Liver (tissue), 9 donors: ENCODE results near the gene PPP4R3A. TPM values are rescaled to one million over a fixed set of nuclear protein-coding genes. Genes with fewer than 3 reads are reported as not detected.
"Not testable (repeated sequence)": the region's sequence is repeated elsewhere in the genome, so short reads cannot be mapped to it uniquely, and the experiment has no call there.

Experiments
- DNase-seq: peaks from one replicate; pipeline ENCODE4 v3.0.0-alpha.2; 2017; ENCODE audit warnings: low spot score
- H3K27ac ChIP-seq, 2 donors: one replicate each; pipeline ENCODE4 v1.7.0; 2013; ENCODE audit warnings: inconsistent platforms in 2 of 2, low read length in 2 of 2, control low read depth in 1 of 2, low read depth in 1 of 2, mild to moderate bottlenecking in 1 of 2
- H3K27me3 ChIP-seq, 4 donors: one replicate each; pipeline versions ENCODE4 v1.6.1 to v1.7.0; 2013; ENCODE audit warnings: low read length in 3 of 4, inconsistent platforms in 1 of 4, mild to moderate bottlenecking in 1 of 4, moderate library complexity in 1 of 4; ENCODE audit not compliant: control insufficient read depth in 4 of 4, insufficient read depth in 4 of 4
- H3K36me3 ChIP-seq, 4 donors: one replicate each; pipeline versions ENCODE4 v1.6.1 to v1.7.0; 2013; ENCODE audit warnings: low read length in 3 of 4, mild to moderate bottlenecking in 3 of 4, low read depth in 1 of 4, moderate library complexity in 1 of 4; ENCODE audit not compliant: control insufficient read depth in 4 of 4, insufficient read depth in 3 of 4
- H3K4me1 ChIP-seq, 4 donors: one replicate each; pipeline versions ENCODE4 v1.6.1 to v1.7.0; 2013; ENCODE audit warnings: low read length in 3 of 4, mild to moderate bottlenecking in 3 of 4, moderate library complexity in 1 of 4; ENCODE audit not compliant: control insufficient read depth in 4 of 4, insufficient read depth in 4 of 4
- H3K4me3 ChIP-seq, 3 donors: one replicate each; pipeline versions ENCODE4 v1.6.1 to v1.7.0; 2013; ENCODE audit warnings: low read length in 3 of 3, control low read depth in 1 of 3, low read depth in 1 of 3, mild to moderate bottlenecking in 1 of 3
- H3K9ac ChIP-seq, 2 donors: one replicate each; pipeline ENCODE4 v1.7.0; 2013; ENCODE audit warnings: low read length in 2 of 2, mild to moderate bottlenecking in 2 of 2, moderate library complexity in 2 of 2, control low read depth in 1 of 2, low read depth in 1 of 2
- H3K9me3 ChIP-seq, 4 donors: one replicate each; pipeline versions ENCODE4 v1.6.1 to v1.7.0; 2013; ENCODE audit warnings: low read length in 3 of 4; ENCODE audit not compliant: control insufficient read depth in 4 of 4
- ATF3 ChIP-seq: IDR thresholded peaks from 2 replicates; pipeline ENCODE4 v1.6.1; 2016; ENCODE audit warnings: antibody characterized with exemption
- CTCF ChIP-seq: fragments of 150-350 bp; IDR thresholded peaks from 2 replicates; pipeline ENCODE4 v1.5.1; 2017; ENCODE audit warnings: improper control_type of control experiment, low read depth, low read length; ENCODE audit not compliant: missing input control
- EGR1 ChIP-seq, 2 donors: IDR thresholded peaks; 2 replicates each; pipeline ENCODE4 v1.6.1; 2016 to 2018; ENCODE audit warnings: antibody characterized with exemption in 2 of 2, low read depth in 2 of 2
- FOXA1 ChIP-seq: IDR thresholded peaks from 2 replicates; pipeline ENCODE4 v1.6.1; 2016; ENCODE audit warnings: antibody characterized with exemption
- FOXA2 ChIP-seq: IDR thresholded peaks from 2 replicates; pipeline ENCODE4 v1.6.1; 2016; ENCODE audit warnings: antibody characterized with exemption
- GABPA ChIP-seq, 2 donors: IDR thresholded peaks in 1 of 2; conservative IDR thresholded peaks in 1 of 2; 2 replicates each; pipeline ENCODE4 v1.6.1; 2016; ENCODE audit warnings: antibody characterized with exemption in 2 of 2, mild to moderate bottlenecking in 1 of 2, moderate library complexity in 1 of 2
- HNF4A ChIP-seq, 2 donors: conservative IDR thresholded peaks; 2 replicates each; pipeline ENCODE4 v1.6.1; 2016; ENCODE audit warnings: antibody characterized with exemption in 2 of 2, mild to moderate bottlenecking in 2 of 2
- HNF4G ChIP-seq: IDR thresholded peaks from 2 replicates; pipeline ENCODE4 v1.6.1; 2016; ENCODE audit warnings: antibody characterized with exemption
- JUND ChIP-seq, 2 donors: IDR thresholded peaks; 2 replicates each; pipeline ENCODE4 v1.6.1; 2016; ENCODE audit warnings: antibody characterized with exemption in 2 of 2
- MAX ChIP-seq: IDR thresholded peaks from 2 replicates; pipeline ENCODE4 v1.6.1; 2016; ENCODE audit warnings: antibody characterized with exemption
- NR2F2 ChIP-seq: IDR thresholded peaks from 2 replicates; pipeline ENCODE4 v1.6.1; 2016; ENCODE audit warnings: antibody characterized with exemption
- RAD21 ChIP-seq, 2 donors: IDR thresholded peaks; 2 replicates each; pipeline ENCODE4 v1.6.1; 2016; ENCODE audit warnings: antibody characterized with exemption in 2 of 2, mild to moderate bottlenecking in 2 of 2
- REST ChIP-seq: IDR thresholded peaks from 2 replicates; pipeline ENCODE4 v1.6.1; 2016; ENCODE audit warnings: antibody characterized with exemption, mild to moderate bottlenecking
- RXRA ChIP-seq, 2 donors: IDR thresholded peaks; 2 replicates each; pipeline ENCODE4 v1.6.1; 2017 to 2018; ENCODE audit warnings: antibody characterized with exemption in 2 of 2, mild to moderate bottlenecking in 1 of 2
- SP1 ChIP-seq: IDR thresholded peaks from 2 replicates; pipeline ENCODE4 v1.6.1; 2018; ENCODE audit warnings: antibody characterized with exemption, mild to moderate bottlenecking
- TAF1 ChIP-seq: conservative IDR thresholded peaks from 2 replicates; pipeline ENCODE4 v1.6.1; 2016; ENCODE audit warnings: antibody characterized with exemption, mild to moderate bottlenecking
- YY1 ChIP-seq: IDR thresholded peaks from 2 replicates; pipeline ENCODE4 v1.6.1; 2016; ENCODE audit warnings: antibody characterized with exemption, mild to moderate bottlenecking
- ZBTB33 ChIP-seq: IDR thresholded peaks from 2 replicates; pipeline ENCODE4 v1.6.1; 2016; ENCODE audit warnings: antibody characterized with exemption
- WGBS: extraction: QIAGEN DNeasy Blood & Tissue Kit; methylation state at CpG from one replicate; pipeline ENCODE4 v1.1.7; 2013; 5-methylcytosine and 5-hydroxymethylcytosine counted together
- polyA plus RNA-seq, 2 donors: library from polyadenylated mRNA; stranded (reverse) in 1 of 2; unstranded in 1 of 2; fragments of 200-250 nt in 1 of 2; fragments of >200 nt in 1 of 2; fragmentation: Nextera tagmentation in 1 of 2; extraction: Ambion mirVana in 1 of 2; gene quantifications; one replicate each; pipeline versions ENCODE4 v1.2.1 to v1.2.3, GENCODE V29; 2013 to 2015
- total RNA-seq, 2 donors: library from RNA; depleted of rRNA; stranded (reverse); fragments of >200 nt; gene quantifications; one replicate each; pipeline ENCODE4 v1.2.3, GENCODE V29; 2014
- donor health status: healthy.
- donor health status: healthy.
- donor health status: healthy.
- donor health status: healthy.
- donor health status: healthy.

The PPP4R3A gene
- total and polyA plus RNA-seq, 4 donors: 18.7 to 63.3 (median 42.5) TPM

GRCh38 chr14:91536327-91536726 is 26.2 kb upstream of the PPP4R3A start:
- peaks cover 0 to 1% (median 0%) of the 10 kb centered on the region in 4 donors for H3K9me3 ChIP-seq
- WGBS: 95% methylated on average over 3 of the region's 3 CpGs
- no peak for TF ChIP-seq GABPA (IDR thresholded peaks at IDR 0.05 in 1 of 2, conservative IDR thresholded peaks at IDR 0.05 in 1 of 2)
- no peak for TF ChIP-seq ATF3
- no peak for TF ChIP-seq YY1
- TF ChIP-seq RAD21 (IDR thresholded peaks at IDR 0.05): no peak
- TF ChIP-seq FOXA2: no peak
- no peak for TF ChIP-seq HNF4A (conservative IDR thresholded peaks at IDR 0.05)
- no peak for DNase-seq
- no peaks in the 10 kb centered on the region for H3K27me3 ChIP-seq
- no peak overlapping the region for H3K9ac ChIP-seq
- peaks cover 0 to 1% (median 0%) of the 10 kb centered on the region in 4 donors for H3K36me3 ChIP-seq
- H3K4me3 ChIP-seq: no peak overlapping the region
- no peak overlapping the region for H3K27ac ChIP-seq
- peaks cover 0 to 6% (median 0%) of the 10 kb centered on the region in 4 donors for H3K4me1 ChIP-seq

- H3K4me1 ChIP-seq, H3K9ac ChIP-seq, H3K9me3 ChIP-seq, H3K27me3 ChIP-seq, H3K27ac ChIP-seq, H3K36me3 ChIP-seq, H3K4me3 ChIP-seq, DNase-seq: not testable (repeated sequence)
- WGBS: 84% methylated on average over 5 of the region's 5 CpGs
Measured at GRCh38 chr14:91534059-91534458, 23.9 kb upstream of the PPP4R3A start.

GRCh38 chr14:91533623-91534022 is 23.5 kb upstream of the PPP4R3A start:
- Histone ChIP-seq H3K4me1 (peaks cover 0 to 6% (median 0%) of the 10 kb centered on the region in 4 donors), H3K9ac (no peak overlapping the region), H3K27me3 (no peaks in the 10 kb centered on the region), H3K36me3 (peaks cover 0 to 1% (median 0%) of the 10 kb centered on the region in 4 donors), H3K9me3 (no peaks in the 10 kb centered on the region), H3K27ac (no peak overlapping the region), H3K4me3 (no peak overlapping the region)
- 86% methylated on average over 3 of the region's 3 CpGs for WGBS
- TF ChIP-seq TAF1 (no peak), EGR1 (IDR thresholded peaks at IDR 0.05; ENCODE audit: low read depth in 2 of 2) (no peak), JUND (IDR thresholded peaks at IDR 0.05) (no peak), ZBTB33 (no peak), HNF4A (conservative IDR thresholded peaks at IDR 0.05) (no peak), RXRA (IDR thresholded peaks at IDR 0.05) (no peak), SP1 (no peak), FOXA2 (no peak), ATF3 (no peak), RAD21 (IDR thresholded peaks at IDR 0.05) (no peak), NR2F2 (no peak), MAX (no peak), CTCF (no peak), REST (no peak), FOXA1 (no peak), GABPA (IDR thresholded peaks at IDR 0.05 in 1 of 2, conservative IDR thresholded peaks at IDR 0.05 in 1 of 2) (no peak), HNF4G (no peak), YY1 (no peak)
- no peak for DNase-seq
